Activated naive CD8-positive, alpha-beta T cell treated with anti-CD3 and anti-CD28 coated beads, Interleukin-2, amount 10 ng/mL, durations not matched to agents 7 days and 5 days (primary cell): ENCODE measurements around the gene PPP1R37. TPM values are rescaled to one million over a fixed set of nuclear protein-coding genes. Genes with fewer than 3 reads are reported as not detected.
"Not testable (repeated sequence)": the region's sequence is repeated elsewhere in the genome, so short reads cannot be mapped to it uniquely, and the experiment has no call there.

Experiments used
- ATAC-seq: fragments of 150-1000 bp; cut with Tn5 transposase; one replicate; pipeline ENCODE4 v1.10.0; 2021; ENCODE audit warnings: low read depth, moderate library complexity
- POLR2A ChIA-PET: fragments of 350-600 bp; sonication (Branson Sonifier 250); formaldehyde crosslinking; loops from one replicate; lab custom pipeline; 2021; ENCODE audit warnings: antibody characterized with exemption; lab: Charles Lee
- DNase-seq: peaks from one replicate; pipeline ENCODE4 v3.0.0; 2021
- H3K27ac Mint-ChIP-seq: one replicate; pipeline ENCODE4 v1.8.0; 2022; ENCODE audit warnings: mild to moderate bottlenecking, mixed read lengths
- H3K27me3 Mint-ChIP-seq: one replicate; pipeline ENCODE4 v1.8.0; 2022; ENCODE audit warnings: mild to moderate bottlenecking, moderate library complexity, mixed read lengths
- H3K36me3 Mint-ChIP-seq: one replicate; pipeline ENCODE4 v1.8.0; 2021; ENCODE audit warnings: mild to moderate bottlenecking, mixed read lengths
- H3K4me1 Mint-ChIP-seq: one replicate; pipeline ENCODE4 v1.8.0; 2021; ENCODE audit warnings: mixed read lengths
- H3K4me3 Mint-ChIP-seq: one replicate; pipeline ENCODE4 v1.8.0; 2022; ENCODE audit warnings: mild to moderate bottlenecking, moderate library complexity, mixed read lengths
- H3K9me3 Mint-ChIP-seq: one replicate; pipeline ENCODE4 v1.8.0; 2021; ENCODE audit warnings: mixed read lengths
- total RNA-seq, 2 experiments: library from RNA; stranded (reverse); gene quantifications; one replicate each; pipeline ENCODE4 v1.2.3, GENCODE V29; 2021

PPP1R37 gene
- total RNA-seq, 2 experiments from 2014 or later = 29.5 to 31.9 TPM

- H3K9me3 Mint-ChIP-seq = no peaks in the 10 kb centered on the region
- H3K4me3 Mint-ChIP-seq = peak overlapping the region; percentile 61
- peak; percentile 65 for DNase-seq
- H3K27ac Mint-ChIP-seq = peak overlapping the region; percentile 84
- H3K27me3 Mint-ChIP-seq = no peaks in the 10 kb centered on the region
- peaks cover 63% of the 10 kb centered on the region for H3K4me1 Mint-ChIP-seq
- ATAC-seq = peak; percentile 57
- peaks cover 8% of the 10 kb centered on the region for H3K36me3 Mint-ChIP-seq
- POLR2A ChIA-PET = interaction anchor here (0.8 to 3.4 kb wide), 4 partner anchors 12 to 62 kb away, joined by 3 to 21 read pairs (median 10); partner anchors contain the start of genes BLOC1S3 and PPP1R37
These were observed 24.2 kb downstream of the PPP1R37 start for GRCh38 chr19:45117167-45117594.

- POLR2A ChIA-PET = interaction anchor here (0.7 to 3.4 kb wide), 5 partner anchors 13 to 61 kb away, joined by 3 to 21 read pairs (median 5); partner anchors contain the start of genes BLOC1S3 and PPP1R37
- peak overlapping the region; percentile 84 for H3K27ac Mint-ChIP-seq
These were observed 24.7 kb downstream of the PPP1R37 start for GRCh38 chr19:45117671-45118070.

GRCh38 chr19:45118106-45118505 is 25.1 kb downstream of the PPP1R37 start:
- Mint-ChIP-seq H3K27me3 (no peaks in the 10 kb centered on the region), H3K9me3 (no peaks in the 10 kb centered on the region), H3K4me3 (peak overlapping the region; percentile 69), H3K27ac (peak overlapping the region; percentile 84), H3K36me3 (peaks cover 11% of the 10 kb centered on the region), H3K4me1 (peaks cover 66% of the 10 kb centered on the region)
- POLR2A ChIA-PET = interaction anchor here (0.6 to 3.4 kb wide), 8 partner anchors 13 to 599 kb away, joined by 3 to 21 read pairs (median 5); partner anchors contain the start of genes BLOC1S3, PPP1R37 and TRAPPC6A
- no peak for DNase-seq
- ATAC-seq = no peak

More at GRCh38 chr19:45117671-45118070, 24.7 kb downstream of the PPP1R37 start:
- peak; percentile 11 for ATAC-seq
- Mint-ChIP-seq H3K9me3 (no peaks in the 10 kb centered on the region), H3K27me3 (no peaks in the 10 kb centered on the region), H3K36me3 (peaks cover 11% of the 10 kb centered on the region), H3K4me1 (peaks cover 66% of the 10 kb centered on the region), H3K4me3 (peak overlapping the region; percentile 69)
- DNase-seq = peak; percentile 45

GRCh38 chr19:45118591-45119355 is 25.8 kb downstream of the PPP1R37 start:
- H3K4me1 Mint-ChIP-seq = peaks cover 67% of the 10 kb centered on the region
- DNase-seq = peak; percentile 51
- H3K27me3 Mint-ChIP-seq, H3K9me3 Mint-ChIP-seq: not testable (repeated sequence)
- POLR2A ChIA-PET = interaction anchor here (0.5 to 3.4 kb wide), 8 partner anchors 14 to 599 kb away, joined by 3 to 21 read pairs (median 5); partner anchors contain the start of genes BLOC1S3, PPP1R37 and TRAPPC6A
- H3K36me3 Mint-ChIP-seq = peaks cover 12% of the 10 kb centered on the region
- ATAC-seq = peak; percentile 17
- peak overlapping the region; percentile 69 for H3K4me3 Mint-ChIP-seq
- peak overlapping the region; percentile 84 for H3K27ac Mint-ChIP-seq

- no peak for DNase-seq
- H3K27ac Mint-ChIP-seq = peak overlapping the region; percentile 84
- POLR2A ChIA-PET = interaction anchor here (1.2 to 3.2 kb wide), 4 partner anchors 15 to 59 kb away, joined by 5 to 16 read pairs (median 5); partner anchors contain the start of genes BLOC1S3, PPP1R37 and TRAPPC6A
These were observed 26.6 kb downstream of the PPP1R37 start for GRCh38 chr19:45119582-45119981.

GRCh38 chr19:45121827-45122345 is 28.9 kb downstream of the PPP1R37 start:
- peaks cover 13% of the 10 kb centered on the region for H3K36me3 Mint-ChIP-seq
- H3K27me3 Mint-ChIP-seq = no peaks in the 10 kb centered on the region
- H3K4me1 Mint-ChIP-seq = peaks cover 64% of the 10 kb centered on the region
- DNase-seq = no peak
- ATAC-seq = no peak
- POLR2A ChIA-PET = no interaction called here
- H3K9me3 Mint-ChIP-seq = no peaks in the 10 kb centered on the region
- peak overlapping the region; percentile 75 for H3K27ac Mint-ChIP-seq
- H3K4me3 Mint-ChIP-seq = peak overlapping the region; percentile 52

More at GRCh38 chr19:45119582-45119981, 26.6 kb downstream of the PPP1R37 start:
- no peak for ATAC-seq
- Mint-ChIP-seq H3K9me3 (no peaks in the 10 kb centered on the region), H3K36me3 (peaks cover 15% of the 10 kb centered on the region), H3K27me3 (no peaks in the 10 kb centered on the region), H3K4me1 (peaks cover 70% of the 10 kb centered on the region), H3K4me3 (peak overlapping the region; percentile 69)

GRCh38 chr19:45122832-45123231 is 29.9 kb downstream of the PPP1R37 start:
- no peak for ATAC-seq
- POLR2A ChIA-PET = no interaction called here
- no peaks in the 10 kb centered on the region for H3K9me3 Mint-ChIP-seq
- peaks cover 54% of the 10 kb centered on the region for H3K4me1 Mint-ChIP-seq
- H3K27me3 Mint-ChIP-seq = no peaks in the 10 kb centered on the region
- H3K36me3 Mint-ChIP-seq = peaks cover 13% of the 10 kb centered on the region
- DNase-seq = no peak
- no peak overlapping the region for H3K27ac Mint-ChIP-seq
- H3K4me3 Mint-ChIP-seq = no peak overlapping the region

GRCh38 chr19:45123440-45123850 is 30.5 kb downstream of the PPP1R37 start:
- H3K27ac Mint-ChIP-seq = no peak overlapping the region

GRCh38 chr19:45124021-45124420 is 31.0 kb downstream of the PPP1R37 start:
- Mint-ChIP-seq H3K36me3 (peaks cover 13% of the 10 kb centered on the region), H3K27ac (no peak overlapping the region), H3K27me3 (no peaks in the 10 kb centered on the region), H3K9me3 (no peaks in the 10 kb centered on the region), H3K4me3 (no peak overlapping the region), H3K4me1 (peaks cover 43% of the 10 kb centered on the region)
- ATAC-seq (no peak), DNase-seq (no peak)
- POLR2A ChIA-PET = no interaction called here

More at GRCh38 chr19:45123440-45123850, 30.5 kb downstream of the PPP1R37 start:
- Mint-ChIP-seq H3K4me1 (peaks cover 48% of the 10 kb centered on the region), H3K4me3 (no peak overlapping the region), H3K9me3 (no peaks in the 10 kb centered on the region), H3K27me3 (no peaks in the 10 kb centered on the region), H3K36me3 (peaks cover 13% of the 10 kb centered on the region)
- DNase-seq = no peak
- POLR2A ChIA-PET = no interaction called here
- ATAC-seq = no peak

GRCh38 chr19:45125360-45125759 is 32.4 kb downstream of the PPP1R37 start:
- no peak overlapping the region for H3K27ac Mint-ChIP-seq
- H3K4me3 Mint-ChIP-seq = no peak overlapping the region
- no peak for ATAC-seq
- H3K36me3 Mint-ChIP-seq = peaks cover 8% of the 10 kb centered on the region
- no peak for DNase-seq
- H3K4me1 Mint-ChIP-seq = peaks cover 33% of the 10 kb centered on the region
- H3K9me3 Mint-ChIP-seq = no peaks in the 10 kb centered on the region
- POLR2A ChIA-PET = interaction anchor here (1.4 kb wide), 1 partner anchor 25 kb away, joined by 3 read pairs; no protein-coding TSS in a partner anchor
- no peaks in the 10 kb centered on the region for H3K27me3 Mint-ChIP-seq

- DNase-seq = peak; percentile 79
- H3K4me1 Mint-ChIP-seq = peaks cover 26% of the 10 kb centered on the region
- no peaks in the 10 kb centered on the region for H3K27me3 Mint-ChIP-seq
- peaks cover 6% of the 10 kb centered on the region for H3K36me3 Mint-ChIP-seq
- H3K27ac Mint-ChIP-seq = no peak overlapping the region
- ATAC-seq = peak; percentile 88
- no peak overlapping the region for H3K4me3 Mint-ChIP-seq
- POLR2A ChIA-PET = interaction anchor here (1.0 to 1.4 kb wide), 2 partner anchors 22 to 25 kb away, joined by 3 read pairs; no protein-coding TSS in a partner anchor
- H3K9me3 Mint-ChIP-seq = no peaks in the 10 kb centered on the region
These were observed 33.1 kb downstream of the PPP1R37 start for GRCh38 chr19:45125975-45126493.

GRCh38 chr19:45126654-45127053 is 33.7 kb downstream of the PPP1R37 start:
- no peaks in the 10 kb centered on the region for H3K9me3 Mint-ChIP-seq

GRCh38 chr19:45128146-45128545 is 35.2 kb downstream of the PPP1R37 start:
- no peak overlapping the region for H3K4me3 Mint-ChIP-seq
- no peaks in the 10 kb centered on the region for H3K9me3 Mint-ChIP-seq
- H3K27me3 Mint-ChIP-seq = no peaks in the 10 kb centered on the region
- ATAC-seq = no peak
- peaks cover 3% of the 10 kb centered on the region for H3K36me3 Mint-ChIP-seq
- no peak overlapping the region for H3K27ac Mint-ChIP-seq
- no peak for DNase-seq
- POLR2A ChIA-PET = no interaction called here
- peaks cover 20% of the 10 kb centered on the region for H3K4me1 Mint-ChIP-seq

More at GRCh38 chr19:45126654-45127053, 33.7 kb downstream of the PPP1R37 start:
- DNase-seq (no peak), ATAC-seq (no peak)
- H3K4me3 Mint-ChIP-seq = no peak overlapping the region
- no peaks in the 10 kb centered on the region for H3K27me3 Mint-ChIP-seq
- POLR2A ChIA-PET = interaction anchor here (1.0 kb wide), 1 partner anchor 23 kb away, joined by 3 read pairs; no protein-coding TSS in a partner anchor
- no peak overlapping the region for H3K27ac Mint-ChIP-seq
- H3K36me3 Mint-ChIP-seq = peaks cover 6% of the 10 kb centered on the region
- peaks cover 26% of the 10 kb centered on the region for H3K4me1 Mint-ChIP-seq
